GM21528 (cell line): ENCODE data around the gene PRR30.
"Not testable (repeated sequence)": the region's sequence is repeated elsewhere in the genome, so short reads cannot be mapped to it uniquely, and the experiment has no call there.

Source experiments
- ATAC-seq: cut with Tn5 transposase; IDR thresholded peaks from one replicate; pipeline ENCODE4 v1.9.1; 2021; ENCODE audit warnings: mild to moderate bottlenecking, moderate library complexity; ENCODE audit not compliant: unreplicated experiment, low FRiP score

PRR30 gene

DNA sequence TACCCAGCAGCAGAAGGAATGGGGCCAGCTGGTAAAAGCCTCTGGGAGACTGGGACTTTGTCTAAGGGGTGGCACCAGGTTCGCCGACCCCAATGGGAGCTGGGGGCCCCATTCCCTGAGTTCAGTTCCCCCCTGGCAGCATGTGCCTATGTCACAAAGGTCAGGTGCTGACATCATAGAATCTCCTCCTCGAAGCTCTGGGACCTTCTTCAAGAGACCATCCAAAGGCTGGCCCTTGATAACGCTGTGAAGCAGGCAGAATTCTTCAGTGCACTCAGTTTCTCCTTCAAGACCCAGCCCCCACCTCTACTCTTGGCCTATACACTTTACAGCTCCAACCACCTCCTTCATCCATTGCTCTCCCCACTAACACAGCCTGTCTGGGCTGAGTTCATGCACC is at the start of gene PRR30:
TSS of gene PRR30 (minus strand) at position 101 of the 400 bp plus-strand sequence. CDS start 1,081 bp downstream, outside the sequence.
- no peak for ATAC-seq

DNA sequence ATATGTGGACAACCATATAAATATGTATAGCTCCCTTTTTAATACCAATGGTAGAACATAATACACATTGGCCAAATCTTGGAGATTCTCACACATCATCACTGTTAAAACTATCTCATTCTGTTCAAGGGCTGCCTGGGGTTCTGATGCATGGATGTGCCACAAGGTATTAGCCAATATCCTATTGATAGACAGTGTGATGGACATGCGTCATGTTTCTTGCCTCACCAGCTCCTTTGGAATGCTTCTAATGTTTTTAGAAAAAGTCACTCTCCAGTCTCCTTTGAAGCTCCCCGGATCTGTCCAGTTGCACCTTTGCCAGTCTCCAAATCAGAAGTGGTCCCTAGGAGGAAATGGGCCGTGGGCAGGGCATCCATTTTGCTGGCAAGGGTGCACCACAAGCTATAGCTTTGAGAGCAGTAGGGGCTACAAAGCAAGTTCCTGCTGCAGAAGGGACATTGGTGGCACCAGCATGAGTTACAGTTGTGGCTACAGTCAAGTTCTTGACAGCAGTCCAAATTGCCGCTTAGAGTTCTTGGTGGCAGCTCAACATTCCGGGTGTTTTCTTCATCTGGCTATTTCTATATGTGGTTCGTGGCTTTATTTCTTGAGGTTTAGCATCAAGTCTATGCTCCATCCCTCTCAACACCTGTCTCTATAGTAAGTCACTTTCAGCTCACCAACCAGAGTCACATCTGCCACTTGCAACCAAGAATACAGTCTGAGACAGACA is 47.6 kb upstream of the PRR30 start:
- no peak for ATAC-seq

DNA sequence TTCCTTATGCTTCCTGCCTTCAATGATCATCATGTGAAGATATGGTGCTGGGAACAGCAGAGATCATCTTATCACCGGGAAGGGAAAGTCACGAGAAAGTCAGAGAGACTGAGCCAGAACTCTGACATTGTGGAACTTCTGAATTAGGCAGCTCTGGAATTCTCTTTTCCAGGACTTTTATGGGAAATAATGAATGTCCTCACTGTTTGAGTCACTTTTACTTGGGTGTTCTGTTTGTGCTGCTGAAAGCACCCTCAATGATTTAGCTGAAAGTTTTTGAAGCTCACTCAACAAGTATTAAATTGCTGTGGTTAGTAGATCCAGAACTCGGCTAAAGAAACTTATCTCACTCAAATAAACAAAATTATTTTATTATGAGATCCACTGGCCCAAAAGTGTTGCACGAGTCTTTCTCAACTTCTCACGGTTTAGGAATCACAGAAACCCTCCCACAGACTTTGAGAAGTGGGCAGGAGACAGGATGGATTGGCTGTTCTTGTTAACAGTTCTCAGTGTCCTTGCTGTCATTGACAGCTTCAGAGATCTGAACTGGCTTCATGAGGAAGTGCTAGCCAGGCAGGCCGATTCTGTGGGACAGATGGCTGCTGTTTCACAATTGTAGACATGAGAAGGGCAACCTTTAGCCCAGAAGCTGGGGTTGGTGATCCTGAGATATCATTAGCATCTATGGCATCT is 46.3 kb upstream of the PRR30 start:
- ATAC-seq = no peak

DNA sequence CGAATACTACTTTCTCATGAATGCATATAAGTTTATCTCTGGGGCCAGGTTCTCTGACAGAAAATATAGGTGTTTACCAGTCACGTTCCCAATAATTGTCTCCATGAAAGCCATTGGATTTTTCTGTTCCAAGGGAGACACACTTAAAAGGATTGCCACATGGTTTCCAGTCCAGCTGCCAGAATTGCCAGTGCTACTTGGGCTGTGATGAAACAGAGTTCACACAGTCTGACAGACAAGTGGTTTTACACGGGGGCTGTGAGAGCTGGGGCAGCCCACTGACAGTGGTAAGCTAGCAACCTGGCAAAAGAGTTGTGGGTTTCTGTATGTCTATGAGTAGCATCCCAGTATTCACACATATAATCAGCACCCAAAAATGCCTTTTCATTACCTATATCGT is 44.9 kb upstream of the PRR30 start:
- no peak for ATAC-seq

DNA sequence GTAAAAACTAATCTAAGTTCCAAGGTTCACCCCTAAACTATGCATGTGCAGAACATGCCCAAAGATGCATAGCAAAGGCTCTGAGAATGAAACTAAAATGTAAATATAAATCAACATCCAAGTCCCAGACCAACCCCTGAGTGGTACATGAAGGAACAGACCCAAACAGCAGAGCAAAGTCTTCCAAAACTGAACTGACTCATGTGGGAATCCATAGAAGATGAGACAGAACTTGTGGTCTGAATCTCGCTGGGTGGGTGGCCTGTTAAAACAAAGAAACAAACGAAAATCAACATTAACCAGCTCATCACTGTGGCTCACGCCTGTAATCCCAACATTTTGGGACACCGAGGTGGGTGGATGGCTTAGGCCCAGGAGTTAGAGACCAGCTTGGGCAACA is 43.1 kb upstream of the PRR30 start:
- no peak for ATAC-seq

DNA sequence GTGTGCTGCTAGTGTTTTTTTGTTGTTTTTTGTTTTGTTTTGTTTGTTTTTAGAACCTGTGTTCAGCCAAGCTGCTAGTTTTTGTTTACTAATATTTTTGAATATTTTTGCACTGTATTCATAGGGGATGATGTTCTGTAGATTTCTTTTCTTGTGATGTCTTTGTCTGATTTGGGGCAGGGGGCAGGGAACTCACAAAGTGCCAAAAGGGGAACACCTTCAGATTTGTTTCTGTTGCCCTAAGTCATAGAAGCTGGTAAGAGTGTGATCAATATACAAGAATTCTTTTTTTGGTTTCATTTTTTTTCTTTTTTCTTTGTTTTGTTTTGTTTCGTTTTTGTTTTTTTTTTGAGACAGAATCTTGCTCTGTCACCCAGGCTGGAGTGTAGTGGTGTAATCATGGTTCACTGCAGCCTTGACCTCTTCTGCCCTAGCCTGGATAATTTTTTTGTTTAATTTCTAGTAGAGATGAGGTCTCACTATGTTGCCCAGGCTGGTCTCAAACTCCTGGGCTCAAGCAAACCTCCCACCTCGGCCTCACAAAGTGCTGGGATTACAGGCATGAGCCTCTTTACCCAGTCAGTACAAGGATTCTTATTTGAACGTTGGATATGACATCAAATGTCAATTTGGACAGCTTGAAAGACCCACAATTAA is 40.3 kb upstream of the PRR30 start:
- ATAC-seq = no peak

DNA sequence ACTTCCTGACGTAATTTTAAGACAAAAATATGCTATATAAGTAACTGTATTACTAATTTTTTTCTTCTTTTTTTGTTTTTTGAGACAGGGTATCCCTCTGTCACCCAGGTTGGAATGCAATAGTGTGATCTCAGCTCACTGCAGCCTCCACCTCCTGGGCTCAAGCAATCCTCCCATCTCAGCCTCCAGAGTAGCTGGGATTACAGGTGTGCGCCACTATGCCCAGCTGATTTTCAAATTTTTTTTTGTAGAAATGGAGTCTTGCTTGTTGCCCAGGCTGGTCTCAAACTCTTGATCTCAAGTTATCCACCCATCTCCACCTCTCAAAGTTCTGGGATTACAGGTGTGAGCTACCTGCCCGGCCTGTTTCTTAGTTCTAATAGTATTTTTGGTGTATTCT is 39.3 kb upstream of the PRR30 start:
- no peak for ATAC-seq

DNA sequence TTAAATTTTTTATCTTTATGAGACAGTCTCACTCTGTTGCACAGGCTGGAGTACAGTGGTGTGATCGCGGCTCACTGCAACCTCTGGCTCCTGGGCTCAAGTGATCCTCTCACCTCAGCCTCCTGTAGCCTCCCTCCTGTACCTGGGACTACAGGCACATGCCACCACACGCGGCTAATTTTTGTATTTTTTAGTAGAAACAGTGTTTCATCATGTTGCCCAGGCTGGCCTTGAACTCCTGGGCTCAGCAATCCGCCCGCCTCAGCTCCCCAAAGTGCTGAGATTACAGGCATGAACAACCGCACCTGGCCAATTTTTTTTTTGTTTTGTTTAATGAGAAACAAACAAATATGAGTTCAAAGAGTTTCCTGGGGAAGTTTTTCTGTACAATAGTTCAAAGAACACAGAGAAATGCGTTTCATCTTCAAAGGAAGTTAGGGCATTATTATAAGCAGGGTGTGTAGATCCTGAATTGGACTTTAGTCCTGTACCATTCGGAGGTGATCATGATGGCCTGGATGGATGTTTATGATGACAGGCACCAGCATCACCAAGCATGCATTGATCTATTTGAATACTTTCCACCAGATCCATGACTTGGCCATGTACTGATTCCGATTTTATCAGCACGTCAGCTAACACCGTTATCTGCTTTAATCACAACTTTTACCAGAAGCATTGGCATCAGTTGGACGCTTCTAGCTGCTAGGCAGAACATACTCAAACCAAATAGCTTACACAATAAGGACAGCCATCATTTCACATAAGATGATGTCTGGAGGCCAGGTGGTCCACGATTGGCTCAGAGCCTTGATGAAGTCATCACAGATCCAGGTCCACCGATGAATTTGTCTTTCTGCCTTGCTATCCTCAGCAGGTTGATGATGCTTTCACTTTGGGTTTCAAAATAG is 38.5 kb upstream of the PRR30 start:
- no peak for ATAC-seq

DNA sequence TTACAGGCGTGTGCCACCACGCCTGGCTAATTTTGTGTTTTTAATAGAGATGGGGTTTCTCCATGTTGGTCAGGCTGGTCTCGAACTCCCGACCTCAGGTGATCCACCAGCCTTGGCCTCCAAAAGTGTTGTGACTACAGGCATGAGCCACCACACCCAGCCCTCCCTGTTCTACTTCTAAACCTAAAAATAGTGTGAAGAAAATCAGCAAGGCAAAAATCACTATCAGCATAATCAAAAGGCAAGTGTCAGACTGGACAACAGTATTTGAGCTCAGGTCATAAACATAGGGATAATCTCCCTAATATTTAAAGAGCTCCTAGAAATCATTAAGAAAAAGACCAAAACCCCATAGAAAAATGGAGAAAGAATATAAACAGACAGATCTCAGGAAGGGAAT is 36.6 kb upstream of the PRR30 start:
- ATAC-seq = not testable (repeated sequence)

DNA sequence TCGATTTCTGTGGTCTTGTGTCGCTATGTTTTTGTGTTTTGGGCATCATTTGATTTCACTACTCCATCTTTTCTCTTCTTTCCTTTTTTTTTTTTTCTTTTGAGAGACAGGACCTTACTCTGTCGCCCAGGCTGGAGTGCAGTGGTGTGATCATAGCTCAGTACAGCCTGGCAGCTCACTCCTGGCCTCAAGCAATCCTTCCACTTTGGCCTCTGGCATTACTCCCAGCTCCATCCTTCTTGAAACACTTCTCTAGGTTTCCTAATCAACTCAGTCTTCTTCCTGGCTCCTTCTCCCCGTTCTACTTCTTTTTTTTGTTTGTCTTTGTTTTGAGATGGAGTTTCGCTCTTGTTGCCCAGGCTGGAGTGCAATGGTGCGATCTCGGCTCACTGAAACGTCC is 36.1 kb upstream of the PRR30 start:
- ATAC-seq = no peak

DNA sequence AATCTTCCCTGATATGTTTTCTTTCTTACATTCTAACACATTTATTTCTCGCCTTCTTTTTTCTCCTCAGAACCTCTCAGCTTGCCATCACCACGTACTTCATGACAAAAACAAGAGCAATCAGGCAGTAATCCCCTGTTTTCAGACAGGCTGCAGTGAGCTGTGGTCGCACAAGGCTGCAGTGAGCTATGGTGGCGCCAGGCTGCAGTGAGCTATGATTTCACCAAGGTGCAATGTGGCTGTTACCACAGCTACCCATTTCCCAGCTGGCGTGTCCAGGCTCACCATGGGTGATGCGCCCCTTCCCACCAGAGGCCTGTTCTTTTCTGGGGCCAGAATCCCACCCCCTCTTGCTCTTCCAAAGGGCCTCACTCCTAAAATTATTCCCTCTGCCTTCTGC is 35.4 kb upstream of the PRR30 start:
- no peak for ATAC-seq

DNA sequence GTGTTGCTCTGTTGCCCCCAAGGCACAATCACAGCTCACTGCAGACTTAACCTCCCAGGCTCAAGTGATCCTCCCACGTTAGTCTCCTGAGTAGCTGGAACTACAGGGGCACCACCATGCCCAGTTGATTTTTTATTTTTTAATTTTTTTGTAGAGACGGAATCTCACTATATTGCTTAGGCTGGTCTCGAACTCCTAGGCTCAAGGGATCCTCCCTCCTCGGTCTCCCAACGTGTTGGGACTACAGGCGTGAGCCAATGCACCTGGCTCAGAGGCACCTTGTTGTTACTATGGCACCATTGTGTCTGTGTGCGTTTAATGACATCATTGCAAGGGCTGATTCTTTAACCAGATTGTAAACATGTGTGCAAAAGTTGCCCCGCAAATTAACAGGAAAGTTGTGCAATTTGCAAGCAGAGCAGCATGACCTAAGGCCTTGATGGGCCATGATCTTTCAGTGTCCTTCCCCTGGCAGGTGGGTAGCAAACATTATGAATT is 32.2 kb upstream of the PRR30 start:
- no peak for ATAC-seq

DNA sequence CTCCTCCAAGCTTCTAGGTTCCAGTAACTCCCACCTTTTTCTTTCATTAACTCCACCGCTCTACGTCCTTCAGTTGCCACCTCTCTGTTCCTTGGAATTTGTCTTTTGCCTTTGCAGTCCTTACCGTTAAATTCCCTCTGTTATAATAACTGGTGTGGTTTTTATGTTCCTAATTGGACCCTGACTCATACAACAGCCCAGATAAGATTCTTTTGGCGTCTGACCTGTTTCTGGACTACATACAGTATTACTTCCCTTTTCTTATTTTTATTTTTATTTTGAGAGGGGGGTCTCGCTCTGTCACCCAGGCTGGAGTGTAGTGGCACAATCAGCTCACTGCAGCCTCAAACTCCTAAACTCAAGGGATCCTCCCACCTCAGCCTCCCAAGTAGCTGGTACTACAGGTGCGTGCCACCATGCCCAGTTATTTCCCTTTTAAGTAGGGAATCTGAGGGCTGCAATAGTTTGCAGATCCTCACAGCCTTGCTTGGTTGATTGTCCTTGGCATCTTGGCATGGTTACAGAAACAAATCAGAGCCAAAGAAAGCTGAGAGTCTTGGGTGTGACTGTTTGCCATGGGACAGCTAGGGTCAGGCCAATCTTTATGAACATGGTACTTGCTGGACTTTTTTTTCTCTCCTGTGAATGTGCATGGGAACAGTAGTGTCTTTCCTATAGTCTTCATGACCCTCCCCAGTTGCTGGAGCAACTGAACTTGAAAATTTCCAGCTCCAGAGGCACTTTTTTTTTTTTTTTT is 31.5 kb upstream of the PRR30 start:
- no peak for ATAC-seq

DNA sequence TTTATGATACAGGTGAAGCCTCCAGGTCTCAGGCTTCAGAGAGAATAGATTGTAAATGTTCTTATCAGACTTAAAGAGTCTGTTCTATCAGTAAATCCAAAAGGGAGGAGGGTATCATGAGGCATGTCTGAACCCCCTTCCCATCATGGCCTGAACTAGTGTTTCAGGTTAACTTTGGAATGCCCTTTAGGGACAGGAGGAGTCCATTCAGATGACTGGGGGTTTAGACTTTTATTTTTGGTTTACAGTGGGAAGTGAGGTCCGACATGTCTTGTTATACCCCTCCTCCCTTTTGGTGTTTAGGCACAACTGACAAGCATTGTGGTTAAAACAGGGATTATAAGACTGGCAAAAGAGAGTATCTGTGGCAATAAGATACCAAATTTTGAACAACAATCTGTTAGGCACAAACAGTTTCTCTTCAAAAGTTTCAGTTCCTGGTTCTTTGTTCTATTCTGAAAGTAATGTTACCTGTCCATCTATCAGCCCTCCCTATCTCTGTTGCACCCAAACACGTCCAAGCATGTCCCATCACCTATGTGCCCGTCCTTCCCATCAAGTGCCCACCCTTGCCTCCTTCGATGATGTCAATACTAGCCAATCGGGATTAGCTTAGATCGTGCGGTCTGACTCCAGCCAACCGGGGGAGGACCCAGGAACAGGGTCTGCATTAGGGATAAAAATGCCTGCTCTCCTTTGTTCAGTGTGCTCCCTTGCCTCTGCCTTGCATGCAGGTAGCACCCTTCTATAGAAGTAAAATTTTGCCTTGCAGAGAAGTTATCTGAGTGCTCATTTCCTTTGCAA is 26.0 kb upstream of the PRR30 start:
- no peak for ATAC-seq

DNA sequence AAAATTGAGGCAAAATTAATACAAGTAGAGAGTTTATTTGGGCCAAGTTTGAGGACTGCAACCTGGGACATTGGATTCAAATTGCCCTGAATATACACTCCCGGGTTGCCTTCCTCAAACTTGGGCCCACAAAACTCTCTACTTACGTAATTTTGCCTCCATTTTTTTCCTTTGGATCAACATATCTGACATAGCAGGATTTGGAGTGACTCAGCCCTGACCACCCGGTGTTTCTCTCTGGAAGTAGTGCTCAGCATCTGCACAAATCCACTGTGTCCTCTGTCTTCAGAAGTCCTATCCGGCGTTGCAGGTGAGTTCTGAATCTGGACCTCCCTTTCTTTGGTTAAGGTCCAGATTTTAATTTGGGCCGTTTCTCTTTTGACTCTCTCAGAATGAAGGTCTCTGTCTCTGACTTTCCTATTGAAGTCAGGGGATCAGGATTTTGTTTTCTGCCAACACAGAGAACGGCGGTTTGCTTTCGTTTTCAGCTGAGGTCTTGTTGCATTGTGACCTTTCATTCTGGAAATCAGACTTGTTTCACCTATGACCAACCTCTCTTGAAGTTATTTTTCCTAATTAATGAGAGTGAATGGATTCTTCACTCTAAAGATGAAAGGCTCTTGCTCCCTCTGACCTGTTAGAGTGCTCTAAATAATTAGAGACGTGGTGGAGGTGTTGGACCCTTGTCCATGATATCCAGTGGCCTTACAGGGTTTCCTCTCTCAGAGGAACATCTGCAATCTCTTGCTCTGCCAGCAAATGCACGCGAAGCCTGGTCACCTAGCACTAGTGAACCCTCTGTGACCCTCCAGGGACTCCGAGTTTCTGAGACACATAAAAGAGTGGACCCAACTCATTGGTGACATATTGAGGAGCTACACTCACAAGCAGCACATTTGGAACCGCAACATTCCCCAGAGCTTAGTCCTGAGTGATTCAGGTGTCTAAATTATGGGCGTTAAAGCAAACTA is 23.2 kb upstream of the PRR30 start:
- ATAC-seq = no peak

DNA sequence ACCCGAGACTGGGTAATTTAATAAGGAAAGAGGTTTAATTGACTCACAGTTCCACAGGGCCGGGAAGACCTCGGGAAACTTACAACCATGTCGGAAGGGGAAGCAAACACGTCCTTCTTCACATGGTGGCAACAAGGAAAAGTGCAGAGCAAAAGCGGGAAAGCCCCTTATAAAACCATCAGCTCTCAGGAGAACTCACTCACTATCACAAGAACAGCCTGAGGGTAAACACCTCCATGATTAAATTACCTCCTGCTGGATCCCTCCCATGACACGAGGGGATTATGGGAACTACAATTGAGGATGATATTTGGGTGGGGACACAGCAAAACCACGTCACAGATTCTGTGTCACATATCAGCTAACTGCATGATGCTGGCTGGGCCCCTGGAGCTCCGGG is 21.0 kb upstream of the PRR30 start:
- ATAC-seq = no peak

DNA sequence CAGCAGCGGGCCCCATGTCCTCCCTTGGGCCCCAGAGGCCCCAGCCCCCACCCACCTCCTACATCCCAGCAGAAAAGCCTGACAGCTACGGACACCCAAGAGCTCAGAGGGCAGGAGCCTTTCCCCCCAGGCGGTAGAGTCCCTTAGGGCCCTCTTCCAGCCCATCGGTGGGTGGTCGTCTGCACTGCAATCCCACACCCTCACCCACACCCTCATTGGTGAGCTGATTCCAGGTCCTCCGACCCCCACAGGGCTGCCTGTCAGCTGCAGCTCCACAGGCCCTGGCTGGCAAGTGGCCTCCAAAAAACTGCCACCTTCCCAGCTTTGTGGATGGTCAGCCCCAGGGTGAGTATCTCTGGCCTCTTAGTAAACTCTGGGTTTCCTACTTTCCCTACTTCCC is 20.1 kb upstream of the PRR30 start:
- ATAC-seq = no peak

DNA sequence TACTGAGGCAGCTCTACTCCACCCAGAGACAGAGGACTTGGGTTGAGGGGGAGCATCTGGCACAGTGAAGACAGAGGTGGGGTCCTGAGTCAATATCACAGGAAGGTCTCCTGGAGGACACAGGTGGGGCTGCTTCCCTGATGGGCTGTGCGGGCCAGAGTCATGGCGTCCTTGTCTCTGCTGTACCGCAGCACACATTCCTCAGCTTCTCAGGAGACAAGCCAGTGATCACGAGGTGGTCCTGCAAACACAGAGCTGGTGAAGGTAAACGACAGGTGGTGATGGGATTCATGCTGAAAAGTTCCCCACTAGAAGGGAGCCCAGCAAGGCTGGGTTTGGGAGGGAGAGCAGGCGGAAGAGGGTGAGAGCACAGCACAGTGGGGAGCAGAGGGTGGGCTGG is 19.3 kb upstream of the PRR30 start:
- no peak for ATAC-seq
